Suppressor macrophage treated with lipopolysaccharide for 1 hour (primary cell): ENCODE measurements around the gene CTSO.
"Not testable (repeated sequence)": the region's sequence is repeated elsewhere in the genome, so short reads cannot be mapped to it uniquely, and the experiment has no call there.

Experiments used
- DNase-seq, 3 donors: peaks; one replicate each; pipeline ENCODE4 v3.0.0-alpha.2; 2020 to 2022

Gene CTSO

GRCh38 chr4:155906554-155907247 is 47.0 kb downstream of the CTSO start:
- DNase-seq: no peak

DNA sequence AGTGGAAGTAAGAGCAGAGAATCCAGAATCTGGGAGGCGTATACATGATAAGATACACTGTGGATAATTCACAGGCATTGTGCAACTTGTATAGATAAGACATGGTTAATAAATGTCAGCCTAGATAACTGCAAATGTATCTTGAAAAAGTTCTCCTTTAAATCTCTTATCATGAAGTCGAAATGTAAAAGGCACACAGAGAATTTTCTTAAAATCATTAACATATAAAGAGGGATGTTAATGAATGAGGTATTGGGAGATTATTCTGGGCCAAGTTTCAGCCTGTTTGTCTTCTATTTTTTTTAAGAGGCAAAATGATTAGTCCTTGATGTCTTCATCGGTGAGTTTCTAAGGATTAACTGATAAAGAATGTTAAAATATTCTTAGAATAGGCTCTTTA is 49.3 kb downstream of the CTSO start:
- DNase-seq: no peak

DNA sequence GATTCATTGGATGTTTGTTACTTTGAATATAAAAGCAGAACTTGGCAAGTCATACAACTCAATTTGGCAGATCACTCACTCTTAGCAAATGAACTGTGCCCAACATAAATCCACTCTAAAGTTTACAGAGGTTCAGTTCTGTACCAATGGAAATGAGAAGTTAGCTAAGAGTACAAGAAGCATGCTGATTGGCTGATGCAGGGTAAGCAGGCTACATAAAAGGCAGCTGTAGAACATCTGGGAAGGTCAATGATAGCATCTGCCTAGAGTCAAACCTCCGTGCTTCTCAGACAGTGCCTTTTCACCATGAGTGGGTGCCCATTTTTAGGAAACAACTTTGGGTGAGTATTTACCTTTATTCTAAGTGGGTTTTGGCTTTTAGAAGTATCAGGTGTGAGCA is 50.2 kb downstream of the CTSO start, which contains the start of gene TDO2:
TSS of gene TDO2 (plus strand) at position 244 of the 400 bp plus-strand sequence. CDS start at position 307, 63 bp downstream.
- DNase-seq: peak in 1 of 3 donors; percentile 1

- no peak for DNase-seq
Measured at GRCh38 chr4:155901013-155901412, 52.7 kb downstream of the CTSO start.

DNA sequence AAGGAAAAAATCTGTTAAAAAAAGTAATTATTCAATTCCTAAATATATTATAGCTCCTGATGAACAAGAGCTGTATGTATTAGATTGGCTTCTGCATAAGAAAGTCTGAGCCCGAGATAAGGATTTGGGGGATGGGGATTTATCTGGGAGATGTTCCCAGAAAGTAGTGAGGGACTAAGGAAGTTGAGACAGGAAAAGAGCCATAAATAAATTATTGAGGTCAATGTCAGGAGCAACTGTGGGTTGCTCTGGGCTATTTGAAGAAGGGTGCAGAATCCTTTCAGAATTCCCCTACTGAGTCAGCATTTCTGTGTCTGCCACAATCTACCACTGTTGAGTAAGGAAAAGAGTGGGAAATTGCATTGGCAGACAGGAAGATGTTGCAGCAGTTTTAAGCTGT is 53.3 kb downstream of the CTSO start:
- DNase-seq: peak in 2 of 3 donors; percentile 5 to 13

DNA sequence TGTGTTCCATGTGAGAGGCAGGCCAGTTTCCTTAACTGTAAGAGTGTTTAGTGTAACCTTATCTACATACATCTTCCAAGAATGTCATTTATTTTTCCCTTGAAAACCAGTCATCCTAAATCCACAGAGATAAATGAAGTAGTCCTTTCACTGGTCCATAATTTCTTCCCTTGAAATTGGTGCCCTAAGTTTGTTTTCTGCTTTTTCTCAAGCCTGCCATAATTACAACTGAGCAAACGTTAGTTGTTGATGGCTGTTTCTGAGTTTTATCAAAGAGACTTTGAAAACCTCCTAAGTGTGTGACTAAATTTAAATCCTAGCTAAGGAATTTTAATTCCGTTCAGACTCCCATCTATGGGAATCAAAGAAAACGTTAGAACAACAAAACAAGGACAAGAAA is 53.8 kb downstream of the CTSO start:
- DNase-seq: no peak

DNA sequence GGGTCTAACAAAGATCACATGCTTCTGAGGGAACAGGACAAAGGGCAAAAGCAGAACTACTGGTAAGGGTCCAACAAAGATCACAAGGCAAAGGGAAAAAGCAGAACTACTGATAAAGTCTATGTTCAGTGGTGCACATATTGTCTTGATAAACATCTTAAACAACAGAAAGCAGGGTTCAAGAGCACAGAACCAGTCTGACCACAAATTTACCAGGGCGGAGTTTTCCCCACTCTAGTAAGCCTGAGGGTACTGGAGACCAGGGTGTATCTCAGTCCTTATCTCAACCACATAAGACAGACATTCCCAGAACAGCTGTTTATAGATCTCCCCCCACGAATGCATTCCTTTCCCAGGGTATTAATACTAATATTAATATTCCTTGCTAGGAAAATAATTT is 55.3 kb downstream of the CTSO start:
- not testable (repeated sequence) for DNase-seq

GRCh38 chr4:155891058-155891457 is 62.6 kb downstream of the CTSO start:
- no peak for DNase-seq

GRCh38 chr4:155889946-155890345 is 63.7 kb downstream of the CTSO start:
- no peak for DNase-seq

DNA sequence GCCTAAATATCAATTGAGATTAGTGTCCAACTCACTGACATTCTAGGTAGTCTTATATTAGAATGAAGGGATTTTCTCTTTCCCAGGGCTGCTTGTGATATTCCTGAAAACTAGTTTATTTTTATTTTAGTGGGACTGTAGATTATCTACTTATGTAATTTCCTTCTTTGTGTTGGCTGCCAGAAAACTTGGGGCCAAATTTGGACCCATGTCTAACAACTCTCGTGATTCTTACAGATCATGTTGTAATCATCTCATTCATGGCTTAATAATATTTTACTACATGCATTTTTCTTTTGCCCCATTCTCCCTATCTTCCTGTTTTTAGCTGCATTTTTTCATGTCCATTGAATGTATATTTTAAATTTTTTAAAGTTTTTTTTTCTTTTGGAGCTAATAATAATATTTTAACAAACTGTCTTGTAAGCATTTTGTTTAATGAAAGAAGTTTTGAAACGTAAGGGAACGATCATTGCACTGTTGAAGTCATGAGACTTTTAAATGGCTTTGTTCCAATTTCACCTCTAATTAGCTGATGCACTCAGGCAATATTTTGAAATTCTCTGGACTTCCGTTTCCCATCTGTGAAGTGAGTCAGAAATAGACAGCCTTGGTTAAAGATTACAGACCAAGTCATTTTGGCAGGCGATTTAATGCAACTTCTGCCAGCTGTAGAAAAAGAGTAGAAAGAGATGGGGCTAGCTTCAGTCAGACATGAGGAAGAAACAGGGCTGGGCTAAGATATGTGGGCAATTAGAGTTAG is 64.5 kb downstream of the CTSO start:
- DNase-seq: peak; percentile 24 to 56 (median 55)

DNA sequence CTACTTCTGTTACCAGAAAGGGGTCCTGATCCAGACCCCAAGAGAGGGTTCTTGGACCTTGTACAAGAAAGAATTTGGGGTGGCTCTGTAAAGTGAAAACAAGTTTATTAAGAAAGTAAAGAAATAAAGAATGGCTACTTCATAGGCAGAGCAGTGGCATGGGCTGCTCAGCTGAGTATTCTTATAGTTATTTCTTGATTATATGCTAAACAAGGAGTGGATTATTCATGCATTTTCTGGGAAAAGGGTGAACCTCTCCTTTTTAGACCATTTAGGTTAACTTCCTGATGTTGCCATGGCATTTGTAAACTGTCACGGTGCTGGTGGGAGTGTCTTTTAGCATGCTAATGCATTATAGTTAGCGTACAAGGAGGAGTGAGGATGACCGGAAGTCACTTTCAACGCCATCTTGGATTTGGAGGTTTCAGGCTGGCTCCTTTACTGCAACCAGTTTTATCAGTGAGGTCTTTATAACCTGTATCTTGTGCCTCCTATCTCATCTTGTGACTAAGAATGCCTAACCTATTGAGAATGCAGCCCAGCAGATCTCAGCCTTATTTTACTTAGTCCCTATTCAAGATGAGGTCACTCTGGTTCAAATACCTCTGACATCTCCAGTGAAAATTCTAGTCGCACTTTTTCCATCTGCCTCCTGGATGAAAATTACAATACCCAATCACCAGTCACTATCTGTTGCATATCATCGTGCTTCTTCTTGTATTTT is 65.7 kb downstream of the CTSO start:
- no peak for DNase-seq

- DNase-seq: no peak
Measured at GRCh38 chr4:155887045-155887444, 66.6 kb downstream of the CTSO start.

DNA sequence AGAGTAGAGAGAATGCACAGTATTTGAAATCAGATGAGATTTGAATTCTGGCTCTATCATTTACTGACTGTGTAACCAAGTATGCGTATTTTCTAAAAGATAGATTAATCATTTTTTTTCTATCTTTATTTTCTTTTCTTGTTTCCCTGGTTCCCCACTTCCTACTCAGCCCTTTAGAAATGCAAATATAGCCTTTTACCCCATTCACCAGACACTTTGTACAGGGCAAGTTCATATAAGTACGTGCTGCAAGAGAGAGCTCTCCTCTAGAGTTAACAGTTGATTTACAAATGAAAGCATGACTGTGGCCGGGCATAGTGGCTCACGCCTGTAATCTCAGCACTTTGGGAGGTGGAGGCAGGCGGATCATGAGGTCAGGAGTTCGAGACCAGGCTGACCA is 68.0 kb downstream of the CTSO start:
- DNase-seq: no peak

DNA sequence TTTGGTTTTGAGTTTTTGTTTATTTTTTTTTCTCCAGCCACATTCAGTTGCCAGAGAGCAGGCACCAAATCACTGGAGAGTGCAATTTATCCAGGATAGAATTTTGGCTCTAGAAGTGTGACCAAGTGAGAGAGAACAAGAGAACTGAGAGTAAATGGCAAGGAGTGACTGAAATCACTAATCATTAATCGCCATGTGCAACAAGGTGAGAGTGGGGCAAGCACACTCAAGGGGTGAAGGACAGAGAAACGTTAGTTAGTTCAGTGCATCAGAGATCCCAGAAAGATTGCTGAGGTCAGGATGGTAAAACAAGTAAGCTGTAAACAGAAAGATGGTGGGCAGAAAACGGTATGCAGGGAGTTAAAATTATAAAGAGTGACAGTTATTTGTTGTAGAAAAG is 69.8 kb downstream of the CTSO start:
- DNase-seq: no peak

DNA sequence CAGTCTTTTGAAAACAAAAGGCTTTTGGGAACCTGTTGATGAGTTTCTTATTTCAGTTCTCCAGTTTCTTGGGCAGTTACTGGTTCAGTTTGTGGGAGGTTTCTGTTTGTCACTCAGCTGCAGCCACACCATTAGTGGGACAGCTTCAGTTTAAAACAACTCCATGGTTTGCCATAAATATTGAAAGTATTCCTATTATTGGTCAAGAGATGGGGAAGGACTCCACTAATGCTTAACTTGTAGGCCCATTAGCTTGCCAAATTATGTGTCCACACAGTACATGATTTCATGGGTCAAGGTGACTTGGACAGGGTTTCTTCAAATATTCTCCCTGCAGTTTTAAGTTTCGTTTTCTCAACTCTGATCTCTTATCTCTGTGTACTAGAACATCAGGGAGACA is 72.1 kb downstream of the CTSO start:
- no peak for DNase-seq

- DNase-seq: no peak
Measured at GRCh38 chr4:155879767-155880166, 73.9 kb downstream of the CTSO start.

DNA sequence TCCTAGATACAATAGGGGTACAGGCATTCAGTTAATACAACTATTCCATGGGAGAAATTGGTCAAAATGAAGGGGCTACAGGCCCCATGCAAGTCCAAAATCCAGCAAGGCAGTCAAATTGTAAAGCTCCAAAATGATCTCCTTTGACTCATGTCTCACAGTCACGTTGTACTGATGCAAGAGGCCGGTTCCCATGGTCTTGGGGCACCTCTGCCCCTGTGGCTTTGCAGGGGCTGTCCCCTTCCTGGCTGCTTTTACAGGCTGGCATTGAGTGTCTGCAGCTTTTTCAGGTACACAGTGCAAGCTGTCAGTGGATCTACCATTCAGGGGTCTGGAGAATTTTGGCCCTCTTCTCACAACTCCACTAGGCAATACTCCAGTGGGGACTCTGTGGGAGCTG is 75.1 kb downstream of the CTSO start:
- DNase-seq: no peak

- DNase-seq: no peak
Measured at GRCh38 chr4:155877971-155878370, 75.7 kb downstream of the CTSO start.

DNA sequence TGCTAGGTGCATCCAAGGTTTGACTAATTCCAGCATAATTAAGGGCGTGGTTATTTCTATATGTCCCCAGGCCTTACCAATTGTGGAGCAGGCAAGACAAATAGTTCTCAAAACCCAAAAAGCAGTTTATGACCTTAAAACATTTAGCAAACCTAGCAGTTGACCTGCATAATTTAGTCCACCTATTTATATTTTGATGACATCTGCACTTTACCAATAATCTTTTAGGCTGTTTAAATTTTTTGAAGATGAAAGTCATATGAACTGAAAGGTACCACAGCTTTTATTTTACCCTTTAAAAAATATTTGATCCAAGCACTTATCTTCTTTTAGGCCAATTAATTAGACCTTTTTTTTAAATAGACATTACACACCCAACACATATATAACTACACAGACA is 77.8 kb downstream of the CTSO start:
- DNase-seq: no peak
